ENCODE data around the gene GALNT4.

The GALNT4 gene

GRCh38 chr12:89524541-89525304, at the start of gene GALNT4:
Gene GALNT4 (minus strand): TSS chr12:89524796. CDS start chr12:89524549, 247 bp downstream.
- peak within 1 kb of the TSS; percentile 94 to 97 for H3K4me3 Mint-ChIP-seq
- peaks cover 54% of the 10 kb centered on the region for H3K4me1 Mint-ChIP-seq
- DNase-seq = peak; percentile 76 to 79
- no peaks in the 10 kb centered on the region for H3K9me3 Mint-ChIP-seq
- H3K27ac Mint-ChIP-seq = peak within 1 kb of the TSS; percentile 98
- ATAC-seq = peak; percentile 72
- no peaks in the 10 kb centered on the region for H3K27me3 Mint-ChIP-seq

DNA sequence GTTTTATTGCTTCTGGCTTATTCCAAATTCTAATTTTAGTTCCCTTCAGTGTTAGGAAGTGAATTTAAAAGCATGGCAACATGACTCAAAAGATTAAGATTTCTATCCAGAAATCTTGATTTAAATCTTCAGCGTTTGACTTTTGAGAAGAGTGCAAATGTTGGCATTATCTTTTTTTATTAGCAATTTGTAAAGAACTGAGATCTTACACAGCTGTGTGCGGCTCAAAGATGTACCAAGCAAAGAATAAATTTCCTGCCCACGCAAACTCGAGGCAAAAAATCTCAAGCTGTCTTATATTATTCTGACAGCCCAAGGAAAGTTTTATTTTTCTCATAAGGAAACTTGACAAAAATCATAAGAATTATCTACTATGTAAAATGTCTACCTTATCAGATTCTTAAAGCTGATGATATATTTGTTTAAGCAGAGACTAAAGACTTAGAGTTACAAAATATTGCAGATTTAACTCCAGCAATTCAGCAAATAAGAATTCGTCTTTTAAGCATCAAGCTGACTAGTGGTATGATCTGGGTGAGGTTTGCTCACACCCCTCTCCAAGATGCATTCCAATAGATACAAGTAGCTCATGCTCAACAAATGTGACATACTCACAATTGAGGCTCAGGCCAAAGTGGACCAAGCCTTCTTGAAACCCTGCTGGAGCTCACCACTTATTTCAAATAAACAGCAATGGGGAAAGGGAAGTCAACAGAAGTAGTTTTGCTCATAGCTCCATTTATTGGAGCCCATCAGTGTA, 48.6 kb upstream of the GALNT4 start:
- Mint-ChIP-seq H3K4me1 (peaks cover 6% of the 10 kb centered on the region), H3K27ac (no peak overlapping the region), H3K9me3 (no peaks in the 10 kb centered on the region), H3K27me3 (no peaks in the 10 kb centered on the region), H3K4me3 (no peak overlapping the region)
- DNase-seq (no peak), ATAC-seq (no peak)

DNA sequence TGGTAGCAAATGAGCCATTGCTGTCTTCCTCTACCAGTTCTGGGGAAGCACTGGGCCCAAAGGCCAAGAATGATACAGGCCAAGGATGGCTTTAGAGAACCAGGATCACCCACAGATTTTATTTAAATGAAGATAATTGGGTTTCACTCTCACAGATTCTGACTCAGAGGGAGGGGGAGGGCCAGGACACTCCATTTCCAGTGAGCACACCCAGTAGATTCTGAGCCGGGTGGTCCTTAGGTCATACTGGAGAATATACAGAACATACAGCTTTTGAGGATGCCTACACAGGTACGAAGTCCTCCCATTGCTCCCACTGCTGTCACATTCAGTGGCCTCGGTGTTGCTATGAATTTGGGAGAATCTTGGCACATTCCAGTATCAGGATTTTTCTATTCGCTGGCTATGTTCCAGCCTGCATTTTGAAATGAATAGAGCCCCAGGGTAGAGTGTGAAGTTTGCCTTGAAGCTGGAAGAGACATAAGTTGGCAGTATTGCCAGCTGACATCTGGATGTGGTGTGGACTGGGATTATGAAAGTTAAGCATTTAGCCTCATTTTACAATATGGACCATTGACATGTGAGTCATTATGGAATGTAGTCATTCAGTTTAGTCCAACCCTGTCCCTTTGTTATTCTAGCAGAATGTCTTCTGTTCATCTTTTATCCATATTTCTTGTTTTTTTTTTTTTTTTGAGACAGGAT, 47.0 kb upstream of the GALNT4 start:
- no peak overlapping the region for H3K27ac Mint-ChIP-seq
- DNase-seq (no peak), ATAC-seq (no peak)
- H3K27me3 Mint-ChIP-seq = no peaks in the 10 kb centered on the region
- no peak overlapping the region for H3K4me3 Mint-ChIP-seq
- peaks cover 13% of the 10 kb centered on the region for H3K4me1 Mint-ChIP-seq
- H3K9me3 Mint-ChIP-seq = no peaks in the 10 kb centered on the region

DNA sequence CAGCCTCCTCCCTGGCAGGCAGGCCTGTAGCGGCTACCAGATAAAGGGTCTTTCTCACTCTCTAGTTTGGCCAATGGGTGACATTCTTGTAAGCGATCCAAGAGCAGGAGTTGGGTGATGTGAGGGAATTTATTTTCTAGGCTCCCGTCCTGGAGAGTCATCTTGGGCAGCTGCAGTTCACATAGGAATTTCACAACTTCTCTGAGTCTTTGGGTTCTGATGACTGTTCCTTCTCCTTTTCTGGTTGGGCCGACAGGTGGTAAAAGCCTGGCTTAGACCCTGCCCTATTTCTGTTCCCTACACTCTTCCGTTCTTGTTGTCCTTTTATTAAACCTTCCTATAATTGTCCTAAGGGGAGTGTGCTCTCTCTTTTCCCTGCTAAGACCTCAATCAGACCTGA, 43.9 kb upstream of the GALNT4 start:
- Mint-ChIP-seq H3K9me3 (no peaks in the 10 kb centered on the region), H3K27me3 (no peaks in the 10 kb centered on the region), H3K4me3 (no peak overlapping the region), H3K4me1 (peaks cover 12% of the 10 kb centered on the region), H3K27ac (no peak overlapping the region)
- ATAC-seq (no peak), DNase-seq (no peak)

GRCh38 chr12:89567691-89568239, 43.2 kb upstream of the GALNT4 start:
- Mint-ChIP-seq H3K4me3 (no peak overlapping the region), H3K4me1 (peaks cover 12% of the 10 kb centered on the region), H3K27me3 (no peaks in the 10 kb centered on the region), H3K27ac (no peak overlapping the region), H3K9me3 (no peaks in the 10 kb centered on the region)
- DNase-seq (no peak), ATAC-seq (no peak)

GRCh38 chr12:89566615-89567014, 42.0 kb upstream of the GALNT4 start:
- Mint-ChIP-seq H3K27me3 (no peaks in the 10 kb centered on the region), H3K27ac (peak overlapping the region in 1 of 2 donors; percentile 71), H3K9me3 (no peaks in the 10 kb centered on the region), H3K4me1 (peaks cover 12% of the 10 kb centered on the region), H3K4me3 (no peak overlapping the region)
- DNase-seq = peak in 1 of 2 donors; percentile 9
- ATAC-seq = peak; percentile 68

DNA sequence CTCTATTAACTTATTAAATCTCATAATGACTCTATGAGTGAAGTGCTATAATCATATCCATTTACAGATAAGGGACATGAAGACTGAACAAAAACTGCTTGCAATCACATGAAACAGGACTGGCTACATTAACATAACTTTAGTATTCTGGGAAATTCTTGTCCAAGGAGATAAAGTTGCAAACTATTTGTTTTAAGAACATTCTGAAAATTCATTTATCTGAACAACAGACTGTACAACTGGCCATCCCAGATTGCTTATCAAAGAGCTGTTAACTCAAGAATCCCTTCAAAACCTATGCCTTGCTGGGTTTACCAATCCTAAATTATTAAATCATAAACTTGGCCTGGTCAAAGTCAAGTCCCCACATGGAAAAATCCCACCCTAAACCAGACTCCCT, 40.4 kb upstream of the GALNT4 start:
- Mint-ChIP-seq H3K27me3 (no peaks in the 10 kb centered on the region), H3K27ac (no peak overlapping the region), H3K9me3 (no peaks in the 10 kb centered on the region), H3K4me1 (peaks cover 12% of the 10 kb centered on the region), H3K4me3 (no peak overlapping the region)
- DNase-seq (no peak), ATAC-seq (no peak)

- Mint-ChIP-seq H3K4me3 (no peak overlapping the region), H3K27ac (no peak overlapping the region), H3K9me3 (peaks cover 0 to 8% of the 10 kb centered on the region in 2 donors), H3K27me3 (no peaks in the 10 kb centered on the region), H3K4me1 (no peaks in the 10 kb centered on the region)
- no peak for ATAC-seq
- no peak for DNase-seq
Measured at GRCh38 chr12:89559753-89560152, 35.2 kb upstream of the GALNT4 start.

- Mint-ChIP-seq H3K4me1 (no peaks in the 10 kb centered on the region), H3K27ac (no peak overlapping the region), H3K4me3 (no peak overlapping the region), H3K9me3 (peaks cover 0 to 8% of the 10 kb centered on the region in 2 donors), H3K27me3 (no peaks in the 10 kb centered on the region)
- no peak for ATAC-seq
- DNase-seq = no peak
Measured at GRCh38 chr12:89556976-89557375, 32.4 kb upstream of the GALNT4 start.

DNA sequence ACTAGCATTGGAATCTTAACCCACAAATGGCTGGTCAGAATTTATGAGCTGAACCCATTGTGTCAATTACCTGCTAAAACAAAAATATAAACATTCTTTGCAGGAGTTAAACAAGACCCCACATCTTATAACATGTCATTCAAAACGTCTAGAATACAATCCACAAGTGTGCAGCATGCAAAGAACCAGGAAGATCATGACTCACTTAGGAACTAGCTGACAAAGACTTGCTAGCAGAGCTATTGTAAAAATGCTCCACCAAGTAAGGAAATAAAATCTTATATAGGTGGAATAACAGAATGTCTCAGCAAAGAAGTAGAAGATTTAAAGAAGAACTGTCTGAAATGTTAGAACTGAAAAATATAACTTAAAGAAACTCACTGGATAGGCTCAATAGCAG, 27.8 kb upstream of the GALNT4 start:
- Mint-ChIP-seq H3K4me3 (no peak overlapping the region), H3K4me1 (no peaks in the 10 kb centered on the region), H3K27ac (no peak overlapping the region), H3K27me3 (no peaks in the 10 kb centered on the region), H3K9me3 (peaks cover 0 to 8% of the 10 kb centered on the region in 2 donors)
- no peak for DNase-seq
- ATAC-seq = no peak

DNA sequence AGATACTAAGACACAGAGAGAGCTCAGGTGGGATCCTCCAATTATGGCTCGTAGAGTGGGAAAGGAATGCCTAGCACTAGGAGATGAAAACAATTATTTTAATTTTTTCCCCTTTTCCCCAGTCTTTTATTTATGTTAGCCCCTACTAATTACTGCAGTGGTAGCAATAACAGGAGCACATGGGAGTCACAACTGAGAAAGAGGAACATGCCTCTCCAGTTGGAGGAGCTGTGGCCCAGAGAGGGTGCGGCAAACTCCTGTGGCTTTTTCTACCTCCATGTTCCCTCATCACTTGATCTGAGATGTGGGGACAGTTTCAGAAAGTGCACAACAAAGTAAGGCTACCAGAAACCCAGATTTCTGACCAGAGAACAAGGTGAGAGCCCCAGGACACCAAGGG, 27.2 kb upstream of the GALNT4 start:
- Mint-ChIP-seq H3K4me3 (no peak overlapping the region), H3K27me3 (no peaks in the 10 kb centered on the region), H3K4me1 (no peaks in the 10 kb centered on the region), H3K27ac (no peak overlapping the region), H3K9me3 (peaks cover 0 to 8% of the 10 kb centered on the region in 2 donors)
- DNase-seq = no peak
- ATAC-seq = no peak

DNA sequence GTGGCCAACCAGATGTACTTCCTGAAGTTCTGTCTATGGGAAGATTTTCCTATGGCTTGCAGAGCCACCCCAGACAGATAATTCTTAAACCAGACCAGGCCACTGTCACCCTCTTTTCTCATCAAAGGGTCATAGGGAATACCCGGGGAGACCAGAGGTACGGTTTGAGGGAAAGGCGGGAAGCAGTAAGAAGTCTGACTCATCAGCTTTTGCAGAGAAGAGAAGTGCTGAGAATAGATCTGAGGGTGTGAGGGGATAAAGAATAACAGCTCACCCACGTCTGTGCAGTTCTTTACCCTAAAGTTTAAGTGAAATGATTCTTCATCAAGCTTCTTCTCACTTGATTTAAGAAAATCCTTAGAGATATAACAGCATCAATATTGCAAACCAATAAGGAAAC, 22.5 kb upstream of the GALNT4 start:
- Mint-ChIP-seq H3K4me3 (no peak overlapping the region), H3K9me3 (no peaks in the 10 kb centered on the region), H3K27ac (no peak overlapping the region), H3K4me1 (peaks cover 11% of the 10 kb centered on the region), H3K27me3 (no peaks in the 10 kb centered on the region)
- no peak for DNase-seq
- no peak for ATAC-seq

DNA sequence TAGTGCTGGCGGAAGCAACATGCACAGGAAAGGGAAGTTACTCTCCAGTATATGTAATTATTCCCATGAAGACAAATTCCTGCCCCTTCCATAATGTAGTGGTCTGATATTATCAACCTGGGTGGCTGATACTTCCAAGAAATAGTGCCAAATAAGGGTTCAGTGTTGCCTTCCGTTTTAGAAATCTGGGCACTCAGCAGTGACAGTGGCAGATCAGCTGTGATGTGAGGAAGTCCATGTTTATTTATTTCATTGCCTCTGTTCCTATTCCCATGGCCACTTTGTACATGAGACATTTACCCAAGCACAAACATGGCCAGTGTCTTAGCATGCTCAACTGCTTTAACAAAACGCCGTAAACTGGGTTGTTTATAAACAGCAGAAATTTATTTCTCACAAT, 21.6 kb upstream of the GALNT4 start:
- Mint-ChIP-seq H3K9me3 (no peaks in the 10 kb centered on the region), H3K4me1 (peaks cover 11% of the 10 kb centered on the region), H3K4me3 (no peak overlapping the region), H3K27ac (no peak overlapping the region), H3K27me3 (no peaks in the 10 kb centered on the region)
- DNase-seq = no peak
- no peak for ATAC-seq

GRCh38 chr12:89544681-89545184, 20.1 kb upstream of the GALNT4 start:
- H3K27me3 Mint-ChIP-seq = no peaks in the 10 kb centered on the region
- no peak overlapping the region for H3K27ac Mint-ChIP-seq
- no peaks in the 10 kb centered on the region for H3K9me3 Mint-ChIP-seq
- ATAC-seq (no peak), DNase-seq (no peak)
- H3K4me3 Mint-ChIP-seq = no peak overlapping the region
- H3K4me1 Mint-ChIP-seq = peaks cover 14% of the 10 kb centered on the region

DNA sequence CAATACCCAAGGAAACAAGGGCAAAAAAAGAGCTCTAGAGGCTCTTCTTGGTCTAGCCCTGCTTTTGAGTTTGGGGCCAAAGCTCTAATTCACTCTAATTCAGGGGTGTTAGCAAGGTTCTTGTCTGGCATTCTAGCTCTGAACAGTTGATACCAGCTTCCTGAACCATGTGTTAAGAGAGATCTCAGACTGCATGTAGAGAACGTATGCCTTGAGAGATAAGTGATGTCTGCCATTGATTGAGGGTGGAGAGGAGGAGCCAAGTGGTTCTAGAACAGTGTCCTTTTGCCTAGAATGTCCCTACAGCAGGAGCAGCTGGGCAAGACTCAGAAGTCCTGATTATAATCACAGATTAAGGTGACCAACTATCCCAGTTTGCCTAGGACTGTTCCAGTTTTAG, 19.4 kb upstream of the GALNT4 start:
- DNase-seq (no peak), ATAC-seq (no peak)
- Mint-ChIP-seq H3K4me3 (no peak overlapping the region), H3K4me1 (peaks cover 19% of the 10 kb centered on the region), H3K9me3 (no peaks in the 10 kb centered on the region), H3K27ac (no peak overlapping the region), H3K27me3 (no peaks in the 10 kb centered on the region)
